ENCODE data around the gene ADIPOR2.

Gene ADIPOR2, protein sequence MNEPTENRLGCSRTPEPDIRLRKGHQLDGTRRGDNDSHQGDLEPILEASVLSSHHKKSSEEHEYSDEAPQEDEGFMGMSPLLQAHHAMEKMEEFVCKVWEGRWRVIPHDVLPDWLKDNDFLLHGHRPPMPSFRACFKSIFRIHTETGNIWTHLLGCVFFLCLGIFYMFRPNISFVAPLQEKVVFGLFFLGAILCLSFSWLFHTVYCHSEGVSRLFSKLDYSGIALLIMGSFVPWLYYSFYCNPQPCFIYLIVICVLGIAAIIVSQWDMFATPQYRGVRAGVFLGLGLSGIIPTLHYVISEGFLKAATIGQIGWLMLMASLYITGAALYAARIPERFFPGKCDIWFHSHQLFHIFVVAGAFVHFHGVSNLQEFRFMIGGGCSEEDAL

DNA sequence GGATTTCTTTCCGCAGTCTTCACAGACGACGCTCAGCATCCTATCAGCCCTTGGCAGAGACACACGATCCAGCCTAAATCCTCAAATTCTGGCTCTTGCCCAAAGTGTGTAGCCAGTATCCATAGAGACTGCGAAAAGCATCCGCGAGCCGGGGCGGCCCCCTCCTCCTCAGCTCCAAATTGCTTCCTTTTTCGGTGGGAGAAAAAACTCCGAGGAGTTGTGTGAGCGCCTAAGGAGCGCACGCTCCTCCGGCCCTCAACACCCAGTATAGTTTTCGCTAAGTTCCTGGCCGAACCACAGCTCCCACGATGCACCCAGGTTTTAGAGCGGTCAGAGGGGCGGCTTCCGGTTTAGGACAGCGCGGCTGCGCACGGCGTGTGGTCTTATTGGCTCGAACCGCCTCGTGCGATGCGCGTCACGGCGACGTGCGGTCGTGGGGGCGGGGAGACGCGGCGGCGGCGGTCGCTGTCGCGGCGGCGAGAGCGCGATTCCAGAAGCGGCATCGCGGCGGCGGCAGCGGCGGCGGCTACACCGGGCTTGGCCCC is at the start of gene ADIPOR2:
Gene ADIPOR2, plus strand, starts transcription at position 493 of the 545 bp plus-strand sequence. CDS start 63,274 bp downstream, outside the sequence.
- DNase-seq = peak; percentile 83

DNA sequence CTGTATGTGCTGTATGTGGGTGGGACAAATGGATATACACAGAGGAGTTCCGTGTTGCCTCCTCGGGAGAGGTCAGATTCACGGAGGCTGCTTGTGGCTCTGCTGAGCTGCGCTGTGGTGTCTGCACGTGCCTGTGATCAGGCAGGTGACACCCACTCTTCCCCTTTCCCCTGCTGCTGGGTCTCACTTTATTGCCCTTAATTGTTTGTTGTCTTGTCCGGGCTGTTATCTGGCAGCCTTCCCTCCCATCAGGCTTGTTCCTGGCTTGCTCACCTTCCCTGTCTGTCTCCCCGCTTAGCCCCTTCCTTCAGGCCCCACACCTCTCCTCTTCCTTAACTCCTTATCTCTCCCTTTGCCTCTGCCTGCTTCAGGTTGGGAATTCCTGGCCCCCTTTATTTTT is 48.4 kb upstream of the ADIPOR2 start:
- no peak for DNase-seq

DNA sequence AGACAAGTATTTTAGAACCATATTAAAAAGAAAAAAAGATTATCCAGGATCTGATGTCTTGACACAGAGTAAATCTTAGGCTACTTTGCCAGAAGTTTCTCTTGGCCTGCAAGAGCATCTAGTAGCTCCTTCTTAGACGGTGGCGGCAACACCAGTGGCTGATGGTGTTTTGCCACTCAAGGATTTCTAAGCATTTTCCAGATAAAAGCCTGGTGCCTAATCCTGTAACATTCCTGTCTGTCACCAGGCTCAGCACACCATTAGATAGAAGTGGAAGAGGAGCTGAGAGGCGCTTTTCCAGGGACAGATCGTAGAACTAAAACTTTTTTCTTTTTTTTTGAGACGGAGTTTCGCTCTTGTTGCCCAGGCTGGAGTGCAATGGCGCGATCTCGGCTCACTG is 47.8 kb upstream of the ADIPOR2 start:
- no peak for DNase-seq

DNA sequence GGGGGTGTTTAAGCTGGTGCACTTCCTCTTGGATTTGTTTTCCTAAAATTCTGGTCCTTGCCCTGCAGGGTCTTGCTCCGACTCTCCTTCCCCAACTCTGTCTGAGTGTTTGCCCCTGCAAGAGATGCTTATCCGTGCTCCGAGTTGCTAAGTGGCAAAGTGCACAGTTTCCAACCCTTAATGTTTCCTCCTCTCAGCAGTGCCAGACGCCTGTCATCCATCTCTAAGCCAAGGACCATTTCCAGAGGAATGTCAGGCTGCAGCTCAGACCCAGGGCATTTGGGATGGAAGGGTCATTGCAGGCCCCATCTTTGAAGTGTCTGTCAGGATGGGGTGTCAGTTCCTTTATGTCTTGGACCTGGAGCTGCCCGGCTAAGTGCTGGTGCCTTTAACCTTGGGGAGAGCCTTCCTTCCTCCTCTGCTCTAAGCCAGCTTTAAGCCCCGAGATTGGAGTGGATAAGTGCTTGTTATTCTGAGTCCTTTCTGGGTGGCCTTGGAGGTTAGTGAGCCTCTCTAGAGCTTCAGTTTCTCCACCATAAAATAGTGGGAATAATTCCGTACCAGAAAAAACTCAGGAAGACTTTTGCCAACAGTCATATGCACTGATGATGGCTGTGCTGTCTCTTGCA is 46.9 kb upstream of the ADIPOR2 start:
- DNase-seq = no peak

DNA sequence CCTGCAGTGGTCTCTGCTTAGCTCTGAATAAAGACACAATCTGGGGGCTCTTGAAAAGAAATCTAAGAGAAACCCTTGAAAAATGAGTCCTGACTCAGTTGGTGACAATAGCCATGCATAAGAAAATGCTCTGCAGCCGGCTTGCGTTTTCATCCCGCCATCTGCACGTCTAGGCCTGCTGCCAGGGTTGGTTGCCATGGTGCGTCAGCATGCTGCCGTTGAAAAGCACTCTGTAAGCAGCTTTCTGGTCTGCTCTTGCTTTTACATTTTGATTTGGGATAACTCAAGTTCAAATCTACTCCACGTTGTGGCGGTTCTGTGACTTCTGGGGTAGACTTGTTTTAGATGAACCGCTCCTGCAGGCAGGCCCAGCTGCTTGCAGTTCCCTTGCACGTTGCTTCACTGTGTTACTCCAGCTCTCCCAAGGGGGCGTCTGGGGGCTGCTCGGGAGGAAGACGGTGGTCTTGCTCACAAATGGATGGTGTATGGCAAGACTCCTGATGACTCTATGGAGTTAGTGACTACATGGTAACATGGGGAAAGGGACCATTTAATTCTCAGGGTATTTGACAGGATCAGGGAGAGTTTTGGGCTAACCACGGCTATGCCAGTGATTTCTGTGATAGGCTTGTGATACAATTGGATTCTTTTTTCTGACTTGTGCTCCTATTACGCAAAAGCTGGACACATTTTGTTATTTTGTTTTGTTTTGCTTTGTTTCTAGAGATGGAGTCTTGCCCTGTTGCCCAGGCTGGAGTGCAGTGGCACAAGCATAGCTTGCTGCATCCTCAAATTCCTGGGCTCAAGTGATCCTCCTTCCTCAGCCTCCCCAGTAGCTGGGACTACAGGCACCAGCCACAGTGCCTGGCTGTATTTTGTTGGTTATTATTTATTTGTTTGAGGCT is 46.1 kb upstream of the ADIPOR2 start:
- no peak for DNase-seq

DNA sequence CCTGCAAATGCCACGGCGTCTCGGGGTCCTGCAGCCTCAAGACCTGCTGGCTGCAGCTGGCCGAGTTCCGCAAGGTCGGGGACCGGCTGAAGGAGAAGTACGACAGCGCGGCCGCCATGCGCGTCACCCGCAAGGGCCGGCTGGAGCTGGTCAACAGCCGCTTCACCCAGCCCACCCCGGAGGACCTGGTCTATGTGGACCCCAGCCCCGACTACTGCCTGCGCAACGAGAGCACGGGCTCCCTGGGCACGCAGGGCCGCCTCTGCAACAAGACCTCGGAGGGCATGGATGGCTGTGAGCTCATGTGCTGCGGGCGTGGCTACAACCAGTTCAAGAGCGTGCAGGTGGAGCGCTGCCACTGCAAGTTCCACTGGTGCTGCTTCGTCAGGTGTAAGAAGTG is 45.1 kb upstream of the ADIPOR2 start:
- DNase-seq = no peak

DNA sequence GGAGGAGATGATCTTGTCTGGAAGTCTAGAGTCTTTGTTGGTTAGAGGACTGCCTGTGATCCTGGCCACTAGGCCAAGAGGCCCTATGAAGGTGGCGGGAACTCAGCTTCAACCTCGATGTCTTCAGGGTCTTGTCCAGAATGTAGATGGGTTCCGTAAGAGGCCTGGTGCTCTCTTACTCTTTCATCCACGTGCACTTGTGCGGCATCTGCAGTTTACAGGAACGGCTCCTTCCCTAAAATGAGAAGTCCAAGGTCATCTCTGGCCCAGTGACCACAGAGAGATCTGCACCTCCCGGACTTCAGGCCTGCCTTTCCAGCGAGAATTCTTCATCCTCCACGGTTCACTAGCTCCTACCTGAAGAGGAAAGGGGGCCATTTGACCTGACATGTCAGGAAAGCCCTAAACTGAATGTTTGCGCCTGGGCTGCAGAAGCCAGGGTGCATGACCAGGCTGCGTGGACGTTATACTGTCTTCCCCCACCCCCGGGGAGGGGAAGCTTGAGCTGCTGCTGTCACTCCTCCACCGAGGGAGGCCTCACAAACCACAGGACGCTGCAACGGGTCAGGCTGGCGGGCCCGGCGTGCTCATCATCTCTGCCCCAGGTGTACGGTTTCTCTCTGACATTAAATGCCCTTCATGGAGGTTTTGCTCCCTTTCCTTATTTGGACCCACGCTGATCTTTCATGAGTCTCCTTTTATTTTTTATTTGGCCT is 44.1 kb upstream of the ADIPOR2 start:
- no peak for DNase-seq

DNA sequence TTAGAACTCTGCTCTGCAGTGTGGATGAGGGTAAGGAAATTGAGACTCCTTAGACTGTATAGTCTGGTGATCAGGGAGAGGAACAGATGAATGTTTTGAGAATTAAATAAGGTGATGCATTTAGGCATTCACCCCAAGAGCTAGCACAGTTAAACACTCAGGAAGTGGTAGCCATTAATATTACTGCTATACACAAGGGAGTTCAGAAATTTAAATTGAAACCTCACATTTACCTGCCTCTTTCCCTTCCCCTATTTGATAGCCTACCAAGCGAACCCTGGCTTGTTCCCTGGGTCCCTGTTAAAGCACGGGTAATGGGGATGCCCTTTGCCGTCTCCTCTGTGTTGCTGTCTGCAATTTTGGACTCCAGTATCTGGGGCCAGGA is 43.6 kb upstream of the ADIPOR2 start:
- DNase-seq = no peak

DNA sequence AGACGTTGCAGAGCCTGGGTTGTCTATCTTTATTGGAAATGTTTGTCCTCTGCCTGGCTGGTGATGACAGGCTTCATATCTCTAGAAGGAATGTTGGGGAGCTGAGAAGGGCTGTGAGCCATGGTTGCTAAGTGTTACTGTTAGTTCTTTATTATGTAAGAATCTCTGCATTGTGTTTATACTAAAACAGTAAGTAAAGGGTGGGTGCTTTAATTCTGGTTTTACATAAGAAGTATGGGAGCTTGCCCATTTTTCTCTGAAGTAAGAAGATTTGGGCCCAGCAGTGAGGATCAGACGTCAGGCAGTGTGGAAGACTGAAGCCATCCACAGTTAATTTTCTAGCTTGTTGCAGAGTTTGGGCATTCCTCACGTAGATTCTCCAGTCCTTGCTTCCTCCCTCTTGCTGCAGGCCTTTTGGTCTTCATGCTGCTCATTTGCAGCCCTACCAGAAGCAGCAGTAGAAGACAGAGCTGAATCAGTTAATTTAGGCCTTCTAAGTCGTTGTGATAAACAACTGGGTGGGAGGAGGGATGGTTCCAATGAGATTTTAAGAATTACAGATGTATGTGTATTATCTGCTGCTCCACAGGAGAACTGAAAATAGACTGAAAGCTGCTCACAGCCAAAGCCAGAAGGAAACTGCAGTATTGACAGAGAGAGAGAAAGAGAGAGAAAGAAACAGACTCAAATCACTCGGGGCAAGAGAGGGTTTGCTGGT is 40.5 kb upstream of the ADIPOR2 start:
- no peak for DNase-seq

DNA sequence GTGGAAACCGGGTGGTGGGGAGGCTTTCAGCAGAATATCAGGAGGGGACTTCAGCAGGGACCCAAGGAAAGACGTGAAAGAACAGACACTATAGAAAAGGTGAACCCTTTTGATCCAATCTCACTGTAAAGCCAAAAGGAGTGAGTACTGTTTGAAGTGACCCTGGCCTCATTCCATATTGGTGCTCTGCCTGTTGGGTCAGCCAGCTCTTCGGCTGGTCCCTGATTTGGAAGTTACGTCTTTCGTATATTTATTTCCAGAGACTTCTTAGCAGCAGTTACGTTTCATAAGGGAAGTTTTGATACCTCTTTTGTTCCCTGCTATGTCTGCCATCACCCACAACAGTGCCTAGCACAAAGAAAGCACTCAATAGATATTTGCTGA is 39.9 kb upstream of the ADIPOR2 start:
- DNase-seq = no peak

DNA sequence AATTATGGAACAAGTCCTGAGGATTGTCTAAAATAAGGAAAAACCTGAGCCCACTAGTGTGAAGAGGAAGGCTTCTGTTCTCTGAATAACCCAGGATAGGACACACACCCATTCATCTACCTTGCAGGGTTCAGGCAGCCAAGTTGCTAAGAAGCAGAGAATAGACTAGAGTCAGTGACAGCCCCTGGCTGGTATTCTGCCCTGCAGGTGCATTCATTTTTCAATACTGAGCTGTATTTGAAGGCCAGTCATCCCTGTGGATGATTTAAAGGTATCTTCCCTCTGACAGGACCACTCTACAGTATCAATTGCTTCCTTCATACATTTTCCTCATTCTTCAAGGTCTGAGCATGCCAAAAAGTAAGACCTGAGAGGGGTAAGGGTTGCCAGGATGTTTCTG is 38.9 kb upstream of the ADIPOR2 start:
- DNase-seq = no peak

DNA sequence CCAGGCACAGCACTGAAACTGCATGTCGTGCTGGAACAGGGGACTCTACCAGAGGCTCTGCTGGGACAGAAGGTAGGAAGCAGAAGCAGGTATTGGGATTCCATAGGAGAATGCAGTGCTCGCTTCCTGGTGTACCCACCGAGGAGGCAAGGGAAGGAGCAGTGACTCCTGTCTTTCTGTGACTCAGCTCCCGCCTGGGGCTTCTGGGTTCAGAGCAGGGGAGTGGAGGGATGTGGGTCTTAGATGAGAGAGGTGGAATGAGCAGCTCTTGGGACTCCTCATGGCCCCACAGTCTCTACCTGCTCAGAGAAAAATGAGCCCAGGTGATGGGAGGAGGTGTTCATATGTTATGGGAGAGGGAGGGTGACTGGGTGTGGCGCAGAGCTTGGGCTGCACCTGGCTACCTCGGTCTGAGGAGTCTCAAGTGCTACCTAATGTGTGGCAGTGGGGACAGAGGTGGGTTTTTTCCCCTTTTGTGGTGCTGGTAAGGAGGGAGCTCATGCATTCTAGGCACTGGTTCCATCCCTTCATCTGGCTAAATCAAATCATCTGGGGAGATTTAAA is 35.6 kb upstream of the ADIPOR2 start:
- DNase-seq = no peak

DNA sequence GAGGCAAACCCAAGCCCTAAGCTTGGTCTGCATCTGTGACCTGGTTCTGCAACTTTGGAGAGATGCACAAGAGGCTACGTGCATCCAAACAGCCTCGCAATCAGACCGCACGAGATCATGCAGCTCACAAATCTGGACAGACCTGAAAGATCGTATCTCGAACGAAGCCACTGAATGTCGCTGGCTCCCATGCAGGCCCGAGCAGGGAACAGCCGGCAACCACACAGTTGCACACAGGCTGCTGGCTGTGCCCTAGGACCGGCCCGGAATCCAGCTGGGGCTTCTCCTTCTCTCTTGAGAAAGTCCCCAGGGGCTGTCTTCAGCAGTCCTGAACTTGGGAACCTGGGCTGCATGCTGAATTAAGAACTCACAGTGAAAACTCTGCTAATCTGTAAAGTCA is 34.0 kb upstream of the ADIPOR2 start:
- no peak for DNase-seq

DNA sequence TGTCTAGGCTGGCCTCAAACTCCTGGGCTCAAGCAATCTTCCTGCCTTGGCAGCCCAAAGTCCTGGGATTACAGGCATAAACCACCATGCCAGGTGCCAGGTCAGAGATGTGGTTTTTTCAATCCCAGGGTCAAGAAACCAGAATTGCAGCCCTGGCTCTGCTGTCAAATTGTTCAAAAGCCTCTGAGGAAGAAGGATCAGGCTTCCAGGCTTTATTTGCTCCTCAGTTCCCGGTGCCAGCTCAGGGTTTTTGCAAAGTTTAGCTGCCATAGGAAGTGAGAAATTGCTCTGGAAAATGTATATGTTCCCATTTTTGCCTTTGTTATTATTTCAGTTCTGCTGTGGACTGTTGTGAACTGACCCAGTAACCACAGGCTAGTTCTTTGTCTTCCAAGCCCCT is 33.2 kb upstream of the ADIPOR2 start:
- DNase-seq = no peak

DNA sequence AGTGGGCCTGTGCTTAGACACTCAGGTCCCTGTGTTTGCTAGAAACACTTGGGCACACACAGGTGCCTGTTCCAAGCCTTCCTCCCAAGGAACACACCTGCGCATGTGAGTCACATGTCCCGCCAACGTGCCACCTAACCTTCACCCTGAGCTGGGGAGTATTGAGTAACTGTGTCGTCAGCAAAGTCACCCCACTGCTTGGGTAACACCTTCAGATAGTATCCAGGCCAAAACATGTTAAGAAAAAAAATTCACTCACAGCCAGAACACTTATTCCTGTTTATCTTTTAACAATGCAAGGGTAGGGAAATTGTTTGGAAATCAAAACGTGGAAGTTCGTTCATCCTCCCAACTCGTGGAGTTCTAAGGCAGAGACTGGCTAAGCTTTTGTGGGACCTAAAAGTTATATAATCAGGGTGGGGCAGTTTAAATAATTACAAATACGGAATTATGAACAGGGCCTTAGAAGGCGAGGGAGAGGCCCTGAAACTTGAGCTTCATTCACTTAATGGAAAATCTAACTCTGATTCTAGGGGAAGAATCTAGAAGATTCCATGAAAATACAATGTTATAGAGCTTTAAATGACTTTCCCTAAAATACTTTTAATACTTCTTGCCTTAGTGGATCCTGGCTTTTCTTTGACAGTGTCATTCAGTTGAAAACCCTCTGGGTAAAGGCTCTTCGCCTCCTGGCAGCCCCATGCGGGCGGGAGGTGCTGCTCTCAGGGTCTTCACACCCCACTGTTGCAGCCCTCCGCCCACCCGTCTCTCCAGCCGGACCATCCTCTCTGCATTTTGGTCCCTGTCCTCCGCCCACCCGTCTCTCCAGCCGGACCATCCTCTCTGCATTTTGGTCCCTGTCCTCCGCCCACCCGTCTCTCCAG is 30.3 kb upstream of the ADIPOR2 start:
- no peak for DNase-seq

DNA sequence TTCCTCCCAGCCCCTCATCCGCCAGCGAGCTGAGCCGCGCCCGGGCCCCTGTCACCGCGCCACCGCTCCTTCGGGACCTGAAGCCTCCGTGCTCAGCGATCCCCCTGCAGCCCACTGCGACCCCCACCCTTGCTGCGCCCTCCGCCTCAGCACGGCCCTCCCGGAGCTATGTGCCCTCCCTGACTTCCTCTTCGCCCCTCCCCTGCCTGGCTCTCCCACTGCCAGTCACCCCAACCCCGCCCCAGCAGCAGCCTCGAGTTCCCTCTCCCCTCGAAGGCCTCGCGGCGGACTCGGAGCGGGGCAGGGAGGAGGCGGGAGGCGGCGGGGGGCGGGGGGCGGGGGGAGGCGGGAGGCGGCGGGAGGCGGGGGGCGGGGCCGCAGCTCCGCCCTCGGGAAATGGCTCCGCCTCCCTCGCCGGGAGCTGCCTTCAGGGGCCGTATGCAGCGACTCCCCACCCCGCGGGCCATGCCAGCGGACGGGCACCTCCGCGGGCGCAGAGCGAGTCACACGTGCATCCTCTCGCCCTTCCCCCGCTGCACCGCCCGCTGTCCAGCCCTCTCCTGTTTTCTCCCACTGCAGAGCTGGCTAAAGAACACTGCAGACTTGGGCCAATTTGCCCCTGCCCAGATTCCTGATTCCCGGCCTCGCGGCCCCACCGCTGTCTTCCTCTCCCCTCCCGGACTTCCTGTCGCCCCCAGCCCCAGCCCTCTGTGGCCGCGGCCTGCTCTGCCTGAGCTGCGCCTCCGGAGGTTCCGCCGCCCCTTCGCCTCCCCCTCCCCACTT is 29.1 kb upstream of the ADIPOR2 start:
- DNase-seq = peak; percentile 73

DNA sequence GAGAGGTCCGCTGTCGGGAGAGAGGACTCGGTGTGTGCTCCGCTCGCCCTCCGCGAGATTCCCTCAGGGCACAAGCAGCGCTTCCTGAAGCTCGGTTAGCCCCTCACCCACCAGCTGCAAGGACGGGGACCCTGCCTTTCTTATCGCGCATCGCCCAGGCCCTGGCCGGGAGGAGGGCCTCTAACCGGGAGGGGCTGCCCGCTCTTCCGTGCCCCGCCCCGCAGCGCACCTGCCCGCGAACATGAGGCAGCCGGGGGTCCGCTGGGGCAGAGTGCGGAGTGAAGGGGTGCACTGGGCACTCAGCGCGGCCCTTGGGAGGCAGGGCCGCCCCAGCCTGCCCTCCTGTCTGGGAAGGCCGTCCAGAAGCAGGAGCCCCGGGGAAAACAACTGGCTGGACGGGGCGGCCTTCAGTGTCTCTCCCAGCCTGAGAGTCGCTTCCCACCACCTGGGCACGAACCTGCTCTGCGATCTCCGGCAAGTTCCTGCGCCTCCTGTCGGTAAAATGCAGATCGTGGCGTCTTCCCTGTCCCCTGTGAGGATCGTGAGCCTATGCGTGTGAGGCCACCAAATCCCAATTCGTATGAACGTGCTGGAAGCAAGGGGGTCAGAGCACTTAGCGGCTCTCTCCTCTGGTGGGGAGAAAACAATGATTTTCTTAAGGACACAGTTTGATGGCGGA is 28.0 kb upstream of the ADIPOR2 start:
- no peak for DNase-seq

DNA sequence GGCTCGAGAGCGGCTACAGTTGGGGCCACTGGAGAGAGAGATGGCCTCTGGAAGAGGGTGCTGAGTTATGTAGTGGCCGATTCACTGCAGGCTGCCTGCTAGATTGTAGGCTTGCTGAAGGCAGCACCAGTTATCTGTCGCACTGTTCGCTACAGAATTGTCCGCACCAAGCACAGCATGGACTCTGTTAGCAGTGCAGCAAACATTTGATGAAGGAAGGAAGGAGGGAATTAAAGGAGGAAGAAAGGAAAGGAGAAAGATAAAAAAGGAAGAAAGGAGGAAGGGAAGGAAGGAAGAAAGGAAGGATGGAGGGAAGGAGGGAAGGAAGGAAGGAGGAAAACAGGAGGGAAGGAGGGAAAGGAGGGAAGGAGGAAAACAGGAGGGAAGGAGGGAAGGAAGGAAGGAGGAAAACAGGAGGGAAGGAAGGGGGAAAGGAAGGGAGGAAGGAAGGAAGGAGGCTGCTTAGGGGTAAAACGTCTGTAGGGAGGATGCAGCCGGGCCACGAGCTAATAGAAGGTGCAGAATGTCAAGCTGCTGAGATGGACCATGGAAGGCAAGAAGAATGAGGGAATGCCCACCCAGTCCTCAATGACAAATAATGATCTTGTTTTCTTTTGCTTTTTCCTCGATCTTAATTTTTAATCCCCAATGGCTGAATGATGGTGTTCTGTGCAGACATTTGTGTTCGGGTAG is 27.3 kb upstream of the ADIPOR2 start:
- DNase-seq = no peak

DNA sequence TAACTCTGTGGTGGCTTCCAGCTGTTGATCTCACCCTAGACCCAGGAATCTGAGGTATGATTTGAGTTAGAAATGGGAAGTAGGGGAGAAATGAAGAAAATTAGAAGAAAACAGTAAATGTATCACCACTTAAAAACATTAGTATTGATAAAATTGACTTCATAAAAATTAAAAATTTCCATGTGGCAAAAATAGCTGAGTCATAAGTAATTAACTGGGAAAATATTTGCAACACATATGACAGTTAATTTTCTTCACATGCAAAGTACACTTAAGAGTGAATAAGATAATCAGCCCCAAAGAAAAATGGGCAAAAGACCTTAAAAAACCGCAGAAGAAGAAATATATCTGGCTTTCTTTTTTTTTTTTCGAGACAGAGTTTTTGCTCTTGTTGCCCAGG is 25.5 kb upstream of the ADIPOR2 start:
- DNase-seq = no peak

Data from SIG-M5 (cell line).